Colonic mucosa (tissue), 4 donors: ENCODE measurements around the gene ZNF804A. TPM values are rescaled to one million over a fixed set of nuclear protein-coding genes. Genes with fewer than 3 reads are reported as not detected.

ENCODE experiments used
- DNase-seq: peaks from one replicate; pipeline ENCODE4 v3.0.0-alpha.2; 2020
- H3K27ac ChIP-seq: fragments of 200-600 bp; one replicate; pipeline ENCODE4 v1.8.0; 2021
- H3K27me3 ChIP-seq: fragments of 200-600 bp; one replicate; pipeline ENCODE4 v1.8.0; 2021
- H3K36me3 ChIP-seq: fragments of 200-600 bp; one replicate; pipeline ENCODE4 v1.8.0; 2021
- H3K4me1 ChIP-seq: fragments of 200-600 bp; one replicate; pipeline ENCODE4 v1.8.0; 2021; ENCODE audit warnings: mild to moderate bottlenecking
- H3K4me3 ChIP-seq: fragments of 200-600 bp; one replicate; pipeline ENCODE4 v1.8.0; 2021
- H3K9ac ChIP-seq, 2 donors: one replicate each; pipeline ENCODE4 v1.7.0; 2013; ENCODE audit warnings: control low read depth in 2 of 2, low read depth in 2 of 2, low read length in 2 of 2
- H3K9me3 ChIP-seq: fragments of 200-600 bp; one replicate; pipeline ENCODE4 v1.8.0; 2021
- intact Hi-C: fragments of 100-400 bp; cut with DNase I; formaldehyde crosslinking; loops from one replicate; pipeline ENCODE4 v1.14.1; 2022
- total RNA-seq, 2 donors: library from RNA; stranded (reverse); fragmentation: NEBNext Ultra II Directional in 1 of 2; extraction: Animal tissue kit (Norgen Biotek cat#: 25700) in 1 of 2; gene quantifications; one replicate each; pipeline ENCODE4 v1.2.1, GENCODE V29; 2021
- TF ChIP-seq, protein P1 (sequence below): fragments of 200-600 bp; IDR thresholded peaks from one replicate; pipeline ENCODE4 v1.8.0; 2022; ENCODE audit warnings: antibody characterized with exemption, mild to moderate bottlenecking
- donor health status: healthy.
- donor health status: DM: no; HTN: no; CAD: no.
- donor health status: DM: no; HTN: no; CAD: no.

ZNF804A gene
- total RNA-seq, 2 donors from 2014 or later = 0.13 TPM; not detected in 1

DNA sequence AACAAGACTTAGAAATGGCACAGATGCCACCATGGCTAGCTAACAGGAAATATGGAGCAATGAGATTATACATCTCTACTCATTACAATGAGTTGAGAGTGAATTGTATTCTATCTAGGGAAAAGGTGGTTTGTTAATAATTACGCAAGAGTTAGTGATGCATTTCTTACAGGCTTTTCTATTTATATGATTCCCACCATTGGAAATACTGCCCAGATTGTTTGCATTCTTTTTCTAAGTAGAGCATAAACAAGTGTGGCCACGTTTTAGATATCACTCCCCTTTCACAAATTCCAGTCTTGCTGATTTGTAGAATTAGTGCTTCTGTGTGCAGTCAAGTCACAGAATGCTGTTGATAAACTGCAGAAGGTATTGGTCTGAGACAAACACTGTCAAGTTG is 56.6 kb downstream of the ZNF804A start:
- Histone ChIP-seq H3K4me3 (no peak overlapping the region), H3K4me1 (no peaks in the 10 kb centered on the region), H3K9ac (no peak overlapping the region), H3K36me3 (no peaks in the 10 kb centered on the region), H3K9me3 (no peaks in the 10 kb centered on the region), H3K27ac (no peak overlapping the region), H3K27me3 (no peaks in the 10 kb centered on the region)
- intact Hi-C loops = no loop called here
- TF ChIP-seq, protein P1, sequence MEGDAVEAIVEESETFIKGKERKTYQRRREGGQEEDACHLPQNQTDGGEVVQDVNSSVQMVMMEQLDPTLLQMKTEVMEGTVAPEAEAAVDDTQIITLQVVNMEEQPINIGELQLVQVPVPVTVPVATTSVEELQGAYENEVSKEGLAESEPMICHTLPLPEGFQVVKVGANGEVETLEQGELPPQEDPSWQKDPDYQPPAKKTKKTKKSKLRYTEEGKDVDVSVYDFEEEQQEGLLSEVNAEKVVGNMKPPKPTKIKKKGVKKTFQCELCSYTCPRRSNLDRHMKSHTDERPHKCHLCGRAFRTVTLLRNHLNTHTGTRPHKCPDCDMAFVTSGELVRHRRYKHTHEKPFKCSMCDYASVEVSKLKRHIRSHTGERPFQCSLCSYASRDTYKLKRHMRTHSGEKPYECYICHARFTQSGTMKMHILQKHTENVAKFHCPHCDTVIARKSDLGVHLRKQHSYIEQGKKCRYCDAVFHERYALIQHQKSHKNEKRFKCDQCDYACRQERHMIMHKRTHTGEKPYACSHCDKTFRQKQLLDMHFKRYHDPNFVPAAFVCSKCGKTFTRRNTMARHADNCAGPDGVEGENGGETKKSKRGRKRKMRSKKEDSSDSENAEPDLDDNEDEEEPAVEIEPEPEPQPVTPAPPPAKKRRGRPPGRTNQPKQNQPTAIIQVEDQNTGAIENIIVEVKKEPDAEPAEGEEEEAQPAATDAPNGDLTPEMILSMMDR = no peak
- DNase-seq = no peak

DNA sequence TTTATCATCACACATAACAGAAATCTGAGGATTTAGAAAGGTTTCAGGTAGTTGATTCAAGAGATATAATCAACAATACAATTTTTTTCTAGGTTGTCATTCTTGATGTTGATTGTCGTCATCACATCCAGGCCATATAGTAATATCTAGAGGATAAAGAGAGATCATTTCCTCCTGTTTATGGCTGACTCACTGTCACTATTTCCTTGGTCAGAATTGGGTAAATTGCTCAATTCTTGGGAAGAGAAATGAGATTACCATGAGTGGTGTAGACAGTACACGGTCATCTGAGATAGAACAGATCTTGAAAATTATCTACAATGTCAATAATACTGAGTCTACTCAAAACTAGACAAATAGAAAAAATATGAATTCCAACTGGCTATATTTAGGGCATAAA is 78.8 kb downstream of the ZNF804A start:
- Histone ChIP-seq H3K9me3 (no peaks in the 10 kb centered on the region), H3K9ac (no peak overlapping the region), H3K36me3 (no peaks in the 10 kb centered on the region), H3K27me3 (no peaks in the 10 kb centered on the region), H3K27ac (no peak overlapping the region), H3K4me3 (no peak overlapping the region), H3K4me1 (no peaks in the 10 kb centered on the region)
- TF ChIP-seq, protein P1 = no peak
- intact Hi-C loops = no loop called here
- no peak for DNase-seq

DNA sequence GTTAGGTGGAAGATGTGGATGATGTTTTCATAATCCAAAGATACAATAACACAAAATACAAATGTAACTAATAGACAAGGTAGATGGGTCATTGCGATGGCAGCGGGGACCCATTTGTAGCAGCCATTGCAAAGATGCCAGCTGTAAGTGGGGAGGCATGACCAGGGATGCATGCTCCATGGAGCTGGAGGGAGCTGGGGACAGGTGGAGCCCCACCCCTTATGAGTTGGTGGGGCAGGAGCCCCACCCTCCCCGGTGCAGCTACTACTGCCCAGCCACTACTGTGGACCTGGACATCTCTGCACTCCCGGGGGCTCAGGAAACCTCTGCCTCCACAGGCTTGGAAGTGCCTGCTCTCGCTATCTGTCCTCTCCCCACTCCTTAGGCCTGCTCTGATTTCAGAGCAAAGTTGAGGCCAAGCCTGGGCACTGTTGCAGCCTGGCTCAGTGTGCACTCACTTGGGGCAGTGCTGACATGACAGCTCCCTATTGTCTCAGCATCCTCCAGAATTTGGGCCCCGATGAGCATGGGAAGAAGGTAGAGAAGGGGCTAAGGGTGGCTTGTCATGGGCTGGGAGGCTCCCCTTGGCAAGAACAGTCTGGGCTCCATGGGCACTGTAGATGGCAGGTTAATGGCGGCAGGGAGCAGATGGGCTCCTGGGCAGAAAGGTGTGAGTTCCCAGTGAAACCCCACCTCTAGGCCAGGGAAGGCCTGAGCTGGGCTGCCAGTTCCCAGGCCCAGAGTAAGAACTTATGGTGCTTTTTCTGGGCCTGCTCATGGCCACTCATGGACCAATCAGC is 81.1 kb downstream of the ZNF804A start:
- intact Hi-C loops = no loop called here
- no peak for DNase-seq
- Histone ChIP-seq H3K9me3 (no peaks in the 10 kb centered on the region), H3K27me3 (no peaks in the 10 kb centered on the region), H3K27ac (no peak overlapping the region), H3K9ac (no peak overlapping the region), H3K4me3 (no peak overlapping the region), H3K4me1 (no peaks in the 10 kb centered on the region), H3K36me3 (no peaks in the 10 kb centered on the region)
- TF ChIP-seq, protein P1 = no peak

DNA sequence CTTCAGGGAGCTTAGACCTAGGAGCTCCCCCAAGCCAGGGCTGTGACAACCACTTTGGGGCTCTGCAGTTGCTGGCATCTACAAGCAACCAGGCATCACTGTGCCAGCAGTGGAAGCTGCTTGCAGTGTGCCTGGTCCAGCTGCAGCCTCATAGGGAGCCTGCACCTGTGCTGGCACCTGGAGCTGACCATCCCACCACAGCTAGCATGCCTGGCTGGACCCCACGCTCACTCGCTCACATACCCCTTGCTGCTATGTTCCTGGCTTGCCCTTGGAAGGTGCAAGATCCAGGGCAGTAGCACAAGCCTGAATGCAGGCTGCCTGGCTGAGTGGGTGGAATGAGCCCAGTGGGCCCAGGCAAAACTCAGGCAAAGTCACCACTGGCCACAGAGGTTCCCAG is 82.5 kb downstream of the ZNF804A start:
- H3K36me3 ChIP-seq = no peaks in the 10 kb centered on the region
- no peaks in the 10 kb centered on the region for H3K27me3 ChIP-seq
- TF ChIP-seq, protein P1 = no peak
- no peaks in the 10 kb centered on the region for H3K4me1 ChIP-seq
- no peaks in the 10 kb centered on the region for H3K9me3 ChIP-seq
- no peak for DNase-seq
- no peak overlapping the region for H3K27ac ChIP-seq
- intact Hi-C loops = no loop called here
- no peak overlapping the region for H3K9ac ChIP-seq
- no peak overlapping the region for H3K4me3 ChIP-seq

DNA sequence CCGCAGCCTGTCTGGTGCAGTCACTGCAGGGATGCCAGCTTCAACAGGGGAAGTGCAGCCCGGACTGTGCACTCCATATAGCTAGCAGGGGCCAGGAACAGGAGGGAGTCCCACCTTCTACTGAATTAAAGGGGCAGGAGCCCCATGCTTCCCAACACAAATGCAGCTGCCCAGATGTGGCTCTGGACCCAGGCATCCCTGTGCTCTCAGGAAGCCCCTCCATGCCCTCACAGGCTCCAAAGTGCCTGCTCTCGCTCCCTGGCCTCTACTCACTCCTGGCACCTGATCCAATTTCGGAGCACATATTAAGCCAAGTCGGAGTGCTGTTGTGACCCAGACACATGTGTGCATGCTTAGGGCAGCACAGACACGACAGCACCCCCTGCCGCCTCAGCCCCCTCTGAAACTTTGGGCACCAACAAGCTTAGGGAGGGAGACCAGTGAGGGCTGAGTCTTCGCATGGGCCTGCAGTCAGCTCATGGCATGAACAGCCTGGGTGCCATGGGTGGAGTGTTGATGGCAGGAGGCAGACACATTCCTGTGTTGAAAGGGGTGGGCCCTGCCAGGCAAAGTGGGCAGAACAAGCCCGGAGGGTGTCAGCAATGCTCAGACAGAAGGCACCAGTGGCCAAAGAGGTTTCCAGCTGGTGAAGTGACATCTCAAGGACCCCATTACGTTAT is 83.5 kb downstream of the ZNF804A start:
- no peak overlapping the region for H3K27ac ChIP-seq
- DNase-seq = no peak
- H3K9me3 ChIP-seq = no peaks in the 10 kb centered on the region
- intact Hi-C loops = no loop called here
- H3K4me3 ChIP-seq = no peak overlapping the region
- H3K4me1 ChIP-seq = no peaks in the 10 kb centered on the region
- no peak overlapping the region for H3K9ac ChIP-seq
- H3K36me3 ChIP-seq = no peaks in the 10 kb centered on the region
- TF ChIP-seq, protein P1 = no peak
- no peaks in the 10 kb centered on the region for H3K27me3 ChIP-seq
